ENCODE data around the gene DUXA. TPM values are rescaled to one million over a fixed set of nuclear protein-coding genes. Genes with fewer than 3 reads are reported as not detected.

Gene DUXA
- total and polyA plus RNA-seq, 2 donors (not counting 3 experiments of a cell fraction or from before 2014, with no cell fraction given), result not detected

DNA sequence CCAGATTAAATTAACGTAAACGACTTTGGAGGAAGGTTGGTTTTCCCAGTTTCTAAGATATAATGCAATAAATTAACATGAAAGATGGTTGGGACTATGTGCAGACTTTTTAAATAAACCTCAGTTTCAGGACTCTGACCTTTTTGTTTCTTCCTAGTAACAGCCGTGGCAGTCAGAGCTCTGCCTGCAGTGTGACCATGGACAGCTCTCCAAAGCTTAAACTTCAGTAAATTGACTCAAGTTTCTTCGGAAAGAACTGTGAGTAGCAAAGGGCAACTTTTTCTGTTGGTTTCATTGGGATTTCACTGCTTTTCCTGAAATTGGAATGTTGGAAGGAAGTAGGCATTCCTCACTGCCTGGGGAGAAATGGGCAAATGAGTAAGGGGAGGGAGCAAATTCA lies 43.4 kb downstream of the DUXA start:
- FAIRE-seq (no peak), DNase-seq (ENCODE audit: low read depth, low spot score) (no peak)
- no peaks in the 10 kb centered on the region for H3K9me1 ChIP-seq (replicated peaks; ENCODE audit: control insufficient read depth, extremely low read depth, insufficient read depth, low read length)
- H3K36me3 ChIP-seq (ENCODE audit: control insufficient read depth in 2 of 2, extremely low read depth in 1 of 2, insufficient read depth in 2 of 2, low read length in 2 of 2), result no peaks in the 10 kb centered on the region
- H3K4me3 ChIP-seq (replicated peaks in 1 of 3; ENCODE audit: insufficient read depth in 1 of 3, low read depth in 1 of 3, low read length in 3 of 3), result no peak overlapping the region
- CTCF ChIA-PET, result no interaction called here
- H3K4me2 ChIP-seq (ENCODE audit: insufficient read depth, low read length), result no peak overlapping the region
- H3K27me3 ChIP-seq (ENCODE audit: control insufficient read depth in 2 of 2, insufficient read depth in 2 of 2, low read length in 2 of 2), result no peaks in the 10 kb centered on the region
- no TSS peak for BruUV-seq (replicated peaks)
- H3K27ac ChIP-seq (ENCODE audit: insufficient read depth, low read depth, low read length), result no peak overlapping the region
- intact Hi-C loops (cut with micrococcal nuclease), result no loop called here
- H3K9ac ChIP-seq (replicated peaks; ENCODE audit: extremely low read depth, insufficient read depth, low read length), result no peak overlapping the region
- no peaks in the 10 kb centered on the region for H4K20me1 ChIP-seq (replicated peaks; ENCODE audit: control insufficient read depth, extremely low read depth, insufficient read depth, low read length)
- no peaks in the 10 kb centered on the region for H3K9me3 ChIP-seq (replicated peaks; ENCODE audit: control insufficient read depth, insufficient read depth, low read length)
- H3K4me1 ChIP-seq (ENCODE audit: control insufficient read depth, extremely low read depth, insufficient read depth, low read length), result no peaks in the 10 kb centered on the region
- H3K79me2 ChIP-seq (ENCODE audit: control insufficient read depth, insufficient read depth, low read length), result no peaks in the 10 kb centered on the region
- TF ChIP-seq JUN (IDR thresholded peaks at IDR 0.05; ENCODE audit: borderline replicate concordance, insufficient read depth, insufficient read length, low read depth) (no peak), POLR2AphosphoS5 (IDR thresholded peaks at IDR 0.05; ENCODE audit: insufficient read depth, low read depth, low read length) (no peak), GATA2 (IDR thresholded peaks at IDR 0.05; ENCODE audit: insufficient read depth, insufficient read length, low read depth, low read length) (no peak), FOS (IDR thresholded peaks at IDR 0.05; ENCODE audit: borderline replicate concordance, insufficient read depth, low read length) (no peak), CTCF (IDR thresholded peaks at IDR 0.05; ENCODE audit: extremely low read depth in 1 of 2, insufficient read depth in 1 of 2, low read depth in 1 of 2, low read length in 2 of 2) (no peak), POLR2A (IDR thresholded peaks at IDR 0.05; ENCODE audit: low read depth, low read length) (no peak), MYC (IDR thresholded peaks at IDR 0.05; ENCODE audit: low read depth, low read length) (no peak), EZH2 (IDR thresholded peaks at IDR 0.05; ENCODE audit: borderline replicate concordance, low read depth, low read length, severe bottlenecking) (no peak)
- TF ChIP-seq, protein P1, sequence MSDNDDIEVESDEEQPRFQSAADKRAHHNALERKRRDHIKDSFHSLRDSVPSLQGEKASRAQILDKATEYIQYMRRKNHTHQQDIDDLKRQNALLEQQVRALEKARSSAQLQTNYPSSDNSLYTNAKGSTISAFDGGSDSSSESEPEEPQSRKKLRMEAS (IDR thresholded peaks at IDR 0.05; ENCODE audit: insufficient read depth, insufficient read length), result no peak
- H2AFZ ChIP-seq (ENCODE audit: low read depth, low read length), result no peak overlapping the region
- dilution Hi-C loops (cut with MboI; ENCODE audit: extremely low pct_ligation_motif_present, low sequenced_read_pairs), result no loop called here
- POLR2A ChIA-PET, result no interaction called here
